GM10847 (cell line): ENCODE data around the gene ADAMTS5.

Source experiments
- POLR2A ChIP-seq: IDR thresholded peaks from 2 replicates; pipeline ENCODE4 v1.6.1; 2011; ENCODE audit not compliant: insufficient read length; ENCODE audit errors: extremely low read depth

The ADAMTS5 gene

DNA sequence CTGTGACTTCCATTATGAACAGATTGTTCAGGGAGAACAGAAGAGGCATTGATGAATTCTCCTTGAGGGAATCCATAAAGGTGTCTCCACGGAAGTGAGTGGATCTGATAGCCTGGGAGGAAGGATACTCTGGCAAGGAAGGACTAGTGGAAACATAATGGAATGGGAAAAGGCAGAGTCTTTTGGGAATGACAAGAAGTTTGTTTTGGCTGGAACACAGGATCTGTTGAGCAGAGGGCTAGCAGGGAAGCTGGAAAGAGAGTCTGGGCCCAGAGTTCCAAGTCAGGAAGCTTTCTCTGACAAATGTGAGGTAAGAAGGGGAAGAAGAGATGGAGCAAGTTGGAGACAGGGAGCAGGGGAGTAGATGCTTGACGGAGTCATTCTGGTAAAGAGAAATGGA lies 8.1 kb downstream of the ADAMTS5 start:
- no peak for TF ChIP-seq POLR2A

DNA sequence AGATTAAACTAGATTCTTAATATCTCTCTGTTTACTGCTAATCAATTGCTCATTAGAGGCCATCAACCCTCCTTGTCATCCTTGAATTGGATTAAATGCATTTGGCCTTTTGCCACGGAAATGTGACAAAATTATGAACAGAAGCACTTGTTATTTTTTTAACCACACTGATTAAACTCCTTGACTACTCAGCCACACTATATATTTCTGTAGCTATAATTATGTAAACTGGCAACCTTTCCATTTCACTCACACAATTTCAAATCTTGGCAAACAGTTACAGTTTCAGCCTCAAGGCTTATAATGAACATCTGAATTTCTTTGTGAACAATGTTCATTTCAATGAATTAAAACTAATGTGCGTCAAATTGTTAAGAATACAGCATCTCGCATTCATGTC lies 10.1 kb downstream of the ADAMTS5 start:
- no peak for TF ChIP-seq POLR2A

- TF ChIP-seq POLR2A = no peak
Measured at GRCh38 chr21:26956216-26956615, 10.7 kb downstream of the ADAMTS5 start.

GRCh38 chr21:26954662-26955121 lies 12.2 kb downstream of the ADAMTS5 start:
- TF ChIP-seq POLR2A = no peak

- TF ChIP-seq POLR2A = no peak
Measured at GRCh38 chr21:26952374-26953066, 14.4 kb downstream of the ADAMTS5 start.

- no peak for TF ChIP-seq POLR2A
Measured at GRCh38 chr21:26949830-26950229, 17.1 kb downstream of the ADAMTS5 start.

DNA sequence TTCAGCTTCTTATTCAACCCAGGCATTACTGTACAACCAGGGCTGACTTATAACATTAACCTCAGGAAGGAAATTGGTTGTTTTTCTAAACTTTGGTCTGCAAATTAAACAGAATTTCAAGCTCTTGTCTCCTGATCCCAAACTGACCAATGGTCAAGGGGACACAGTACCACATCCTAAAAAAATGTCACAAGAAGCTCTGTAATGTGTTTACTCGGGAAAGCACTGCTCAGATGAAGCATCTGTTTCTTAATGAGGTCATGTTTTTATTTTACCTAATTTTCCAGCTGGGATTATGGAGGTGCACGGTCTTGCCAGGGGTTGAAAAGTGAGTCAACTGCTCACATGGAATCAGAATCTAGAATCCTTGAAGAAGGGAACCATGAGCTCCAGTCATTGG lies 18.7 kb downstream of the ADAMTS5 start:
- TF ChIP-seq POLR2A = no peak

- no peak for TF ChIP-seq POLR2A
Measured at GRCh38 chr21:26946744-26947446, 20.0 kb downstream of the ADAMTS5 start.

GRCh38 chr21:26945916-26946675 lies 20.8 kb downstream of the ADAMTS5 start:
- TF ChIP-seq POLR2A = no peak

- TF ChIP-seq POLR2A = no peak
Measured at GRCh38 chr21:26943921-26944320, 23.0 kb downstream of the ADAMTS5 start.

DNA sequence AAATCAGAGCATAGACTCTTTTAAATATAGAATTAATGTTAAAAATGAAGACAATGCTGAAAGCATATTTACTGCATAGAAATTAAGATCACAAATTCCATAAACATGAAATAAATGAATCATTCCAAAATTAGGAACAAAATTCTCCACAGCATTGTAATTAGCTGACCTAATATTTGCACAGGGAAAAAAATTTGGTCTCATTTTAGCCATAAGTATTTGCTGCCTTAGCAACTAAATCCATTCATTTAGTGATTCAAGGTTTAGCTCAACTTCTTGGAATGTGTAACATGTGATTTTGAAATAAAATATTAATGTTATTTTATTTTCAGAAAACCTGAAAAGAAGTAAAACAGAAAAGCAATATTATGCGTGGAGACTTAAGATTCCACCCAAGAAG lies 25.5 kb downstream of the ADAMTS5 start:
- TF ChIP-seq POLR2A = no peak

DNA sequence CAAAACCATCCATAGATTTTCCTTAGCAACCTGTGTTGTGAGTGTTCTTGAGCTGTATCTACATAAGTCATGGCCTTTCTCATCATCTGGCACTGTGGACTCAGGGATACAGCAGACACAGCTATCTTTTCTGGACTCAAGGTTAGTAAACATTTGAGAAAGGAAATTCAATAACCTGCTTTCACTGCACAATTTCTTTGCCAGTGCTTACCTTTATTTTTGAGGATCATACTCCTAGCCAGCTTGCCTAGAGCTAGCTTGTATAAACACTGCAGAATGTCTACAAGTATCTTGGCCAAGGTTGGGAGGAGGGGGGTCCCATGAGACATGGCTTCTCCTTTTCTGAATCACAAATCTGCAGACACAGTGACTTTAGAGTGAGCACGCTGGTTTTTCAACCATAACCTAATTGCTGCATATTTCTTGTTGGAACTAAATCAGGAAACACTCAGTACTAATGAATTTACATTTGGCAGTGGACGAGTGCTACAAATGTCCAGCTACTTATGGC lies 27.2 kb downstream of the ADAMTS5 start:
- TF ChIP-seq POLR2A = no peak

GRCh38 chr21:26936641-26937040 lies 30.2 kb downstream of the ADAMTS5 start:
- TF ChIP-seq POLR2A = no peak

- no peak for TF ChIP-seq POLR2A
Measured at GRCh38 chr21:26935977-26936376, 30.9 kb downstream of the ADAMTS5 start.

DNA sequence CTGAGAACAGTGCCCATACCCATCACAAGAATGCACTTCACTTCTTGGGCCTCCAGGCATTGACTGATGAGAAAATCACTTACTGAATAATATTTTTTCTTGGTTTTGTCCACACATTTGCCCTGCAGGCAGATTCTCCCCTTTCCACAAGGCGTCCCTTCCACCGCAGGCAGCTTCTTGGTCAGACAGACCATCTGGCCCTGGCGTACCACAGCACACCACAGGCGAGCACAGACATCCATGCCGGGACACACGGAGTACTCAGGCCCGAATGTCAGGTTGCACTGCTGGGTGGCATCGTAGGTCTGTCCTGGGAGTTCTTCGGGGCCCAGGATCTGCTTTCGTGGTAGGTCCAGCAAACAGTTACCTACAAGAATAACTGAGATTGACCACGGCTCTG lies 32.5 kb downstream of the ADAMTS5 start:
- TF ChIP-seq POLR2A = no peak

GRCh38 chr21:26933448-26933847 lies 33.4 kb downstream of the ADAMTS5 start:
- TF ChIP-seq POLR2A = no peak
